SHP77 (cell line): ENCODE measurements around the gene ISG15.
A peak's percentile ranks its signal among the peaks of the same experiment; 100 is the strongest.
"Not testable (repeated sequence)": the region's sequence is repeated elsewhere in the genome, so short reads cannot be mapped to it uniquely, and the experiment has no call there.

Source experiments
- DNase-seq, 2 experiments: peaks; one replicate each; lab custom pipeline; 2025; lab: John Stamatoyannopoulos, UW

ISG15 gene

GRCh38 chr1:1046767-1047166, 33.5 kb downstream of the ISG15 start:
- no peak for DNase-seq

- no peak for DNase-seq
These were observed 34.1 kb downstream of the ISG15 start for GRCh38 chr1:1047407-1047806.

- DNase-seq: no peak
These were observed 34.7 kb downstream of the ISG15 start for GRCh38 chr1:1047963-1048362.

GRCh38 chr1:1048765-1049164, 35.5 kb downstream of the ISG15 start:
- no peak for DNase-seq

GRCh38 chr1:1049318-1050165, 36.2 kb downstream of the ISG15 start:
- no peak for DNase-seq

GRCh38 chr1:1050577-1051052, 37.3 kb downstream of the ISG15 start:
- no peak for DNase-seq

- DNase-seq: no peak
These were observed 38.0 kb downstream of the ISG15 start for GRCh38 chr1:1051127-1051810.

- no peak for DNase-seq
These were observed 38.9 kb downstream of the ISG15 start for GRCh38 chr1:1052003-1052840.

- DNase-seq: no peak
These were observed 39.7 kb downstream of the ISG15 start for GRCh38 chr1:1053022-1053421.

GRCh38 chr1:1053682-1054081, 40.4 kb downstream of the ISG15 start:
- DNase-seq: no peak

- no peak for DNase-seq
These were observed 40.9 kb downstream of the ISG15 start for GRCh38 chr1:1054099-1054700.

- no peak for DNase-seq
These were observed 41.7 kb downstream of the ISG15 start for GRCh38 chr1:1054971-1055370.

GRCh38 chr1:1055841-1056736, 42.8 kb downstream of the ISG15 start:
- DNase-seq: no peak

- not testable (repeated sequence) for DNase-seq
These were observed 44.4 kb downstream of the ISG15 start for GRCh38 chr1:1057769-1058087.

- no peak for DNase-seq
These were observed 45.0 kb downstream of the ISG15 start for GRCh38 chr1:1058088-1058905.

GRCh38 chr1:1058921-1059493, 45.7 kb downstream of the ISG15 start:
- DNase-seq: peak; percentile 29 to 33

- peak; percentile 40 to 54 for DNase-seq
These were observed 46.4 kb downstream of the ISG15 start for GRCh38 chr1:1059494-1060280.

- DNase-seq: no peak
These were observed 47.1 kb downstream of the ISG15 start for GRCh38 chr1:1060281-1061000.
